ENCODE data around the gene MRPL18. TPM values are rescaled to one million over a fixed set of nuclear protein-coding genes. Genes with fewer than 3 reads are reported as not detected.

The MRPL18 gene
- total RNA-seq, 1 donor from 2014 or later: 119 TPM

DNA sequence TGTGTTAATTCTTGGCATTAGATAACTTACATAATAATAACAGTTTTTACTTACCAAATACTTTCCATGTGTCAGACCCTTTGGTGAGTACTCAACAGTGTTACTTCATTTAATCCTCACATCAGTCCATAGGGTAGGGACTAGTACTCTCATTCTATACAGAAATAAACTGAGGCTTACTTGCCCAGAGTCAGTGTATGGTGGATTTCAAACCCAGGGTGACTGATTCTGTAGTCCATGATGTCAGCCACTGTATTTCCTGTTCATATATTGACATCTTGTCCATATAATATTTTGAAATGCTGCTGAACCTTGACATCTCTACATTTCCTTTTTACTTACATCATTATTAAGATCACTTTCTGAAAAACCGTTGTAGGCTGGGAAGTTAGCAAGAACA is 7.3 kb downstream of the MRPL18 start:
- peaks cover 32 to 49% of the 10 kb centered on the region in 2 donors for H3K36me3 ChIP-seq
- TF ChIP-seq, protein P1, sequence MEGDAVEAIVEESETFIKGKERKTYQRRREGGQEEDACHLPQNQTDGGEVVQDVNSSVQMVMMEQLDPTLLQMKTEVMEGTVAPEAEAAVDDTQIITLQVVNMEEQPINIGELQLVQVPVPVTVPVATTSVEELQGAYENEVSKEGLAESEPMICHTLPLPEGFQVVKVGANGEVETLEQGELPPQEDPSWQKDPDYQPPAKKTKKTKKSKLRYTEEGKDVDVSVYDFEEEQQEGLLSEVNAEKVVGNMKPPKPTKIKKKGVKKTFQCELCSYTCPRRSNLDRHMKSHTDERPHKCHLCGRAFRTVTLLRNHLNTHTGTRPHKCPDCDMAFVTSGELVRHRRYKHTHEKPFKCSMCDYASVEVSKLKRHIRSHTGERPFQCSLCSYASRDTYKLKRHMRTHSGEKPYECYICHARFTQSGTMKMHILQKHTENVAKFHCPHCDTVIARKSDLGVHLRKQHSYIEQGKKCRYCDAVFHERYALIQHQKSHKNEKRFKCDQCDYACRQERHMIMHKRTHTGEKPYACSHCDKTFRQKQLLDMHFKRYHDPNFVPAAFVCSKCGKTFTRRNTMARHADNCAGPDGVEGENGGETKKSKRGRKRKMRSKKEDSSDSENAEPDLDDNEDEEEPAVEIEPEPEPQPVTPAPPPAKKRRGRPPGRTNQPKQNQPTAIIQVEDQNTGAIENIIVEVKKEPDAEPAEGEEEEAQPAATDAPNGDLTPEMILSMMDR (IDR thresholded peaks at IDR 0.05): no peak
- H3K4me1 ChIP-seq: peaks cover 0 to 3% of the 10 kb centered on the region in 2 donors
- no peaks in the 10 kb centered on the region for H3K27me3 ChIP-seq
- no peaks in the 10 kb centered on the region for H3K9me3 ChIP-seq
- no peak overlapping the region for H3K27ac ChIP-seq
- intact Hi-C loops (cut with DNase I): no loop called here
- no peak overlapping the region for H3K4me3 ChIP-seq
- DNase-seq (ENCODE audit: low spot score in 2 of 2): no peak

DNA sequence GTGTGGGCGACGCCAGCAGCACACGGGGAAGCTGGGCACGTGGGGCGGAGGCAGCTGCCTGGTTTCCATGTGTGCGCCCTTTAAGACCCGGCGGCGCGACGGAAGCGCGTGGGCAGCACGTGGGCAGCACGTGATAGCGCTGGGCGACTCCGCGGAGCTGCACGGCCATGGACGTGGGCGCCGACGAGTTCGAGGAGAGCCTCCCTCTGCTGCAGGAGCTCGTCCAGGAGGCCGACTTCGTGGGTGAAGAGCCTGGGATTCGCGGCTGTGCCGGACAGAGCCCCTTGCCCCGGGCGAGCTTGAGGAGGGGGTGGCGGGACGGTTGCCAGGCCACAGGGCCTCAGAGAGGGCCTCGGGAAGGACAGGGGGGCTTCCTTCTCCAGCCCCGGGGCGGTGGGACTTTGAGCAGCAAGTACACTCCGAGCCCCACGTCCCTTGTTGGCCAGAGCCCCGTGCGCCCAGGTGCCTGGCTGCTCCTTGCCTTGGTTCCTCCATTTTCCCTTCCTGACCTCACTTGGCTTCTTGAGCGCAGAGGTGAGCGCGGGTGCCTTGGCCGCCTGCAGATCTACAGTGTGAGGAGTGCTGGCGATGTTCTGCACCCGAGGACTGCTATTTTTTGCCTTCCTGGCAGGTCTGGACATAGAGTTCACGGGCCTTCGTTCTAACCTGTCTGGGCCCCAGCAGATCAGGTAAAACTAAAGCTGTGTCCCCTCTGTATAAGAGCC is 10.0 kb downstream of the MRPL18 start, which contains the start of gene PNLDC1:
Gene PNLDC1 (plus strand): TSS at position 136 of the 725 bp plus-strand sequence. CDS start 32 bp downstream, at position 168.
- H3K4me3 ChIP-seq: no peak within 1 kb of the TSS
- no peaks in the 10 kb centered on the region for H3K4me1 ChIP-seq
- no peaks in the 10 kb centered on the region for H3K9me3 ChIP-seq
- intact Hi-C loops (cut with DNase I): no loop called here
- TF ChIP-seq, protein P1 (IDR thresholded peaks at IDR 0.05): no peak
- peaks cover 29 to 36% of the 10 kb centered on the region in 2 donors for H3K36me3 ChIP-seq
- DNase-seq (ENCODE audit: low spot score in 2 of 2): no peak
- no peaks in the 10 kb centered on the region for H3K27me3 ChIP-seq
- H3K27ac ChIP-seq: no peak within 1 kb of the TSS

- H3K27ac ChIP-seq: no peak overlapping the region
- H3K4me1 ChIP-seq: no peaks in the 10 kb centered on the region
- TF ChIP-seq, protein P1 (IDR thresholded peaks at IDR 0.05): no peak
- H3K27me3 ChIP-seq: no peaks in the 10 kb centered on the region
- no peak overlapping the region for H3K4me3 ChIP-seq
- H3K36me3 ChIP-seq: peaks cover 29 to 31% of the 10 kb centered on the region in 2 donors
- intact Hi-C loops (cut with DNase I): no loop called here
- DNase-seq (ENCODE audit: low spot score in 2 of 2): no peak
- H3K9me3 ChIP-seq: no peaks in the 10 kb centered on the region
These were observed 11.7 kb downstream of the MRPL18 start for GRCh38 chr6:159801935-159802334.

DNA sequence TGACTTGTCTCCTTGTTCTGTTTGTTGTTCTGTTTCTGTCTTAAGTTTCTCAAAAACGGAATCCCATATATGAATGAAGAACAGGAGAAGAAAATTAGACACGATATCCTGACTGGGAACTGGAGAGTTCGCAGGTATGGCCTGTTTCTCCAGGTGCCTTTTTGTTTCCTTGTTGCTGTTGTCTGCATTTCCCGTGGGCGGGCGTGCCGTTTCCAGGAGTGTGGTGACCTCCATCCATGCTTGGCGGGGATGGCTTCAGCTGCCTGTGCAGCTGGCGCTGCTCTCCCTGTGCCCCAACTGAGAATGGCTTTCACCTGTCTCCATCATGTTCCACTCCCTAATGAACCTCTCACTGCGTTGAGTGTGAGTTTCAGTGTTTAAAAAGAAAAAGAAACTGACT is 14.2 kb downstream of the MRPL18 start:
- DNase-seq (ENCODE audit: low spot score in 2 of 2): no peak
- no peaks in the 10 kb centered on the region for H3K4me1 ChIP-seq
- TF ChIP-seq, protein P1 (IDR thresholded peaks at IDR 0.05): no peak
- H3K9me3 ChIP-seq: no peaks in the 10 kb centered on the region
- intact Hi-C loops (cut with DNase I): no loop called here
- H3K27ac ChIP-seq: no peak overlapping the region
- H3K4me3 ChIP-seq: no peak overlapping the region
- H3K36me3 ChIP-seq: peaks cover 7 to 9% of the 10 kb centered on the region in 2 donors
- no peaks in the 10 kb centered on the region for H3K27me3 ChIP-seq

- DNase-seq (ENCODE audit: low spot score in 2 of 2): no peak
- Histone ChIP-seq H3K4me3 (no peak overlapping the region), H3K27me3 (no peaks in the 10 kb centered on the region), H3K27ac (no peak overlapping the region), H3K36me3 (no peaks in the 10 kb centered on the region), H3K9me3 (no peaks in the 10 kb centered on the region), H3K4me1 (no peaks in the 10 kb centered on the region)
- intact Hi-C loops (cut with DNase I): no loop called here
- TF ChIP-seq, protein P1 (IDR thresholded peaks at IDR 0.05): no peak
These were observed 15.3 kb downstream of the MRPL18 start for GRCh38 chr6:159805440-159806020.

Data from ascending aorta (tissue), 2 donors.